ENCODE results near the gene GJC1.

The GJC1 gene

GRCh38 chr17:44801880-44802279, 28.2 kb downstream of the GJC1 start:
- no peaks in the 10 kb centered on the region for H3K27me3 ChIP-seq (ENCODE audit: insufficient read depth, low read length)
- H3K27ac ChIP-seq (ENCODE audit: low read depth, low read length): no peak overlapping the region
- H3K4me3 ChIP-seq (ENCODE audit: low read depth, low read length): no peak overlapping the region
- peaks cover under 1% of the 10 kb centered on the region for H3K4me1 ChIP-seq (ENCODE audit: control insufficient read depth, insufficient read depth, low read length, unreplicated experiment)
- H2AFZ ChIP-seq (ENCODE audit: low read length, unreplicated experiment): no peak overlapping the region
- H3K36me3 ChIP-seq (ENCODE audit: insufficient read depth, low read length): peaks cover 39% of the 10 kb centered on the region
- peaks cover 16% of the 10 kb centered on the region for H3K79me2 ChIP-seq (ENCODE audit: control insufficient read depth, insufficient read depth, low read length, unreplicated experiment)

- peaks cover 18% of the 10 kb centered on the region for H3K36me3 ChIP-seq (ENCODE audit: insufficient read depth, low read length)
- H2AFZ ChIP-seq (ENCODE audit: low read length, unreplicated experiment): no peak overlapping the region
- H3K27ac ChIP-seq (ENCODE audit: low read depth, low read length): no peak overlapping the region
- H3K79me2 ChIP-seq (ENCODE audit: control insufficient read depth, insufficient read depth, low read length, unreplicated experiment): peaks cover 4% of the 10 kb centered on the region
- no peak overlapping the region for H3K4me3 ChIP-seq (ENCODE audit: low read depth, low read length)
- H3K27me3 ChIP-seq (ENCODE audit: insufficient read depth, low read length): no peaks in the 10 kb centered on the region
- H3K4me1 ChIP-seq (ENCODE audit: control insufficient read depth, insufficient read depth, low read length, unreplicated experiment): peaks cover 25% of the 10 kb centered on the region
Observed at GRCh38 chr17:44798356-44798755, 31.7 kb downstream of the GJC1 start.

DNA sequence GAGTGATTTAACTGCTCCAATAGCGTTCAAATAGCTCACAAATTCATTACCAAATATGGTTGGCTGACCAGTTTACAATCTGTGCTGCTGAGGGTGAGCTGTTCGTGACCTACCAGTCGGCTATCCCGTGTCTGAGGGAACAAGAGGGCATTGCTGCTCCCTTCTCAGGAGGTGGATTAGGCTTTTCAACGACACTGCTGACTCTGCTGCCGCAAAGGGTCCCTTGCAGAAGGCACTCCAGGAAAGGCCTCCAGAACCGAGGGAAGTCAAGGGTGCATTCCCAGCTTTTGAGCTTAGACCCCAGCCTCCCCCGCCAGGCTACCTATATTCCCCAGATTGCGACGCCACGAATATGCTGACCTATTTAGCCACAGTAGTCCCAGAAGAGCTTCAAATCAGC, 32.3 kb downstream of the GJC1 start:
- no peaks in the 10 kb centered on the region for H3K27me3 ChIP-seq (ENCODE audit: insufficient read depth, low read length)
- H3K79me2 ChIP-seq (ENCODE audit: control insufficient read depth, insufficient read depth, low read length, unreplicated experiment): peaks cover 4% of the 10 kb centered on the region
- H3K4me1 ChIP-seq (ENCODE audit: control insufficient read depth, insufficient read depth, low read length, unreplicated experiment): peaks cover 26% of the 10 kb centered on the region
- H2AFZ ChIP-seq (ENCODE audit: low read length, unreplicated experiment): no peak overlapping the region
- peaks cover 14% of the 10 kb centered on the region for H3K36me3 ChIP-seq (ENCODE audit: insufficient read depth, low read length)
- no peak overlapping the region for H3K4me3 ChIP-seq (ENCODE audit: low read depth, low read length)
- no peak overlapping the region for H3K27ac ChIP-seq (ENCODE audit: low read depth, low read length)

DNA sequence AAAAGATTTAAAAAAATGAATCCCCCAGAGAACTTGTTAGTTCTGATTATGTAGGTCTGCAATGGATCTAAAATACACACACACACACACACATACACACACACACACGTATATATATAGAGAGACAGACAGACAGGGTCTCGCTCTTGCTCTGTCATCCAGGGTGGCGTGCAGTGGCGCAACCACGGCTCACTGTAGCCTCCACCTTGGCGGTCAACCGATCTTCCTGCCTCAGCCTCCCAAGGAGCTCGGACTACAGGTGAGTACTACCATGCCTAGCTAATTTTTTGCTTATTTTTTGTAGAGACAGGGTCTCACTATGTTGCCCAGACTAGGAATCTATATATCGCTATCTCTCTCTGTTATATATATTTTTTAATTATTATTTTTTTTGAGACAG, 33.4 kb downstream of the GJC1 start:
- H3K4me3 ChIP-seq (ENCODE audit: low read depth, low read length): no peak overlapping the region
- peaks cover 4% of the 10 kb centered on the region for H3K79me2 ChIP-seq (ENCODE audit: control insufficient read depth, insufficient read depth, low read length, unreplicated experiment)
- H2AFZ ChIP-seq (ENCODE audit: low read length, unreplicated experiment): no peak overlapping the region
- H3K27ac ChIP-seq (ENCODE audit: low read depth, low read length): peak overlapping the region; percentile 93; the same call in 1 of the 2 replicates
- peaks cover 14% of the 10 kb centered on the region for H3K36me3 ChIP-seq (ENCODE audit: insufficient read depth, low read length)
- H3K4me1 ChIP-seq (ENCODE audit: control insufficient read depth, insufficient read depth, low read length, unreplicated experiment): peaks cover 33% of the 10 kb centered on the region
- H3K27me3 ChIP-seq (ENCODE audit: insufficient read depth, low read length): no peaks in the 10 kb centered on the region

DNA sequence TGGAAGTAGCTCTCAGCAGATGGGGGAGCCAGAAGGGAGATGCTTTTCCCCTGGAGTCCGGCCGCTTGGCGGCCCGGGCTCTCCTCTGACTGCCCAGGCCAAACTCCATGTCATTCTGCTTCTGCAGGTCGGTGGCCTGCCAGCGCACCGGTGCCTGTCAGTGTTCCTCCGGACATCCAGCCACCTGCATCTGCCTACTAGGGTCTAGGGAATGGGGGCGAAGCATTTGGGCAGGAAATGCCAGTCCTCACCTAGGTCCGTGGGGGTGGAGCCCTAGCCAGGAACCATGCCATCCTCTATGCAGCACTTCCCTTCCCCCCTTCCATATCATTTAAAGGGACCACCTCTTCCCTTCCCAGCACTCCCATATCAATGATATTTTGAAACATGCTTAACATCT, 34.2 kb downstream of the GJC1 start:
- H3K27ac ChIP-seq (ENCODE audit: low read depth, low read length): peak overlapping the region; percentile 93
- no peaks in the 10 kb centered on the region for H3K27me3 ChIP-seq (ENCODE audit: insufficient read depth, low read length)
- peaks cover 4% of the 10 kb centered on the region for H3K79me2 ChIP-seq (ENCODE audit: control insufficient read depth, insufficient read depth, low read length, unreplicated experiment)
- H2AFZ ChIP-seq (ENCODE audit: low read length, unreplicated experiment): no peak overlapping the region
- H3K4me1 ChIP-seq (ENCODE audit: control insufficient read depth, insufficient read depth, low read length, unreplicated experiment): peaks cover 33% of the 10 kb centered on the region
- H3K36me3 ChIP-seq (ENCODE audit: insufficient read depth, low read length): peaks cover 11% of the 10 kb centered on the region
- H3K4me3 ChIP-seq (ENCODE audit: low read depth, low read length): no peak overlapping the region

GRCh38 chr17:44795421-44795820, 34.7 kb downstream of the GJC1 start:
- Histone ChIP-seq H3K4me3 (ENCODE audit: low read depth, low read length) (no peak overlapping the region), H3K79me2 (ENCODE audit: control insufficient read depth, insufficient read depth, low read length, unreplicated experiment) (peaks cover 4% of the 10 kb centered on the region), H3K36me3 (ENCODE audit: insufficient read depth, low read length) (peaks cover 8% of the 10 kb centered on the region), H3K4me1 (ENCODE audit: control insufficient read depth, insufficient read depth, low read length, unreplicated experiment) (peaks cover 33% of the 10 kb centered on the region), H3K27me3 (ENCODE audit: insufficient read depth, low read length) (no peaks in the 10 kb centered on the region), H3K27ac (ENCODE audit: low read depth, low read length) (peak overlapping the region; percentile 93), H2AFZ (ENCODE audit: low read length, unreplicated experiment) (peak overlapping the region; percentile 10)

- Histone ChIP-seq H3K4me3 (ENCODE audit: low read depth, low read length) (no peak overlapping the region), H3K27ac (ENCODE audit: low read depth, low read length) (peak overlapping the region; percentile 93), H3K36me3 (ENCODE audit: insufficient read depth, low read length) (peaks cover 7% of the 10 kb centered on the region; the same call in 1 of the 2 replicates), H3K4me1 (ENCODE audit: control insufficient read depth, insufficient read depth, low read length, unreplicated experiment) (peaks cover 33% of the 10 kb centered on the region), H2AFZ (ENCODE audit: low read length, unreplicated experiment) (peak overlapping the region; percentile 42), H3K79me2 (ENCODE audit: control insufficient read depth, insufficient read depth, low read length, unreplicated experiment) (peaks cover 4% of the 10 kb centered on the region), H3K27me3 (ENCODE audit: insufficient read depth, low read length) (no peaks in the 10 kb centered on the region)
Observed at GRCh38 chr17:44794851-44795413, 35.2 kb downstream of the GJC1 start.

GRCh38 chr17:44793885-44794842, 35.9 kb downstream of the GJC1 start:
- Histone ChIP-seq H2AFZ (ENCODE audit: low read length, unreplicated experiment) (peak overlapping the region; percentile 42), H3K36me3 (ENCODE audit: insufficient read depth, low read length) (peaks cover 7% of the 10 kb centered on the region; the same call in 1 of the 2 replicates), H3K79me2 (ENCODE audit: control insufficient read depth, insufficient read depth, low read length, unreplicated experiment) (peaks cover 4% of the 10 kb centered on the region), H3K27ac (ENCODE audit: low read depth, low read length) (peak overlapping the region; percentile 93), H3K4me1 (ENCODE audit: control insufficient read depth, insufficient read depth, low read length, unreplicated experiment) (peaks cover 33% of the 10 kb centered on the region), H3K27me3 (ENCODE audit: insufficient read depth, low read length) (no peaks in the 10 kb centered on the region), H3K4me3 (ENCODE audit: low read depth, low read length) (no peak overlapping the region)

- H2AFZ ChIP-seq (ENCODE audit: low read length, unreplicated experiment): no peak overlapping the region
- H3K79me2 ChIP-seq (ENCODE audit: control insufficient read depth, insufficient read depth, low read length, unreplicated experiment): no peaks in the 10 kb centered on the region
- no peaks in the 10 kb centered on the region for H3K27me3 ChIP-seq (ENCODE audit: insufficient read depth, low read length)
- peak overlapping the region; percentile 52 for H3K27ac ChIP-seq (ENCODE audit: low read depth, low read length)
- peaks cover 33% of the 10 kb centered on the region for H3K4me1 ChIP-seq (ENCODE audit: control insufficient read depth, insufficient read depth, low read length, unreplicated experiment)
- H3K36me3 ChIP-seq (ENCODE audit: insufficient read depth, low read length): no peaks in the 10 kb centered on the region
- no peak overlapping the region for H3K4me3 ChIP-seq (ENCODE audit: low read depth, low read length)
Observed at GRCh38 chr17:44792276-44792675, 37.8 kb downstream of the GJC1 start.

GRCh38 chr17:44788139-44788538, 41.9 kb downstream of the GJC1 start:
- Histone ChIP-seq H2AFZ (ENCODE audit: low read length, unreplicated experiment) (no peak overlapping the region), H3K27me3 (ENCODE audit: insufficient read depth, low read length) (no peaks in the 10 kb centered on the region), H3K79me2 (ENCODE audit: control insufficient read depth, insufficient read depth, low read length, unreplicated experiment) (no peaks in the 10 kb centered on the region), H3K4me1 (ENCODE audit: control insufficient read depth, insufficient read depth, low read length, unreplicated experiment) (peaks cover 9% of the 10 kb centered on the region), H3K27ac (ENCODE audit: low read depth, low read length) (no peak overlapping the region), H3K4me3 (ENCODE audit: low read depth, low read length) (no peak overlapping the region), H3K36me3 (ENCODE audit: insufficient read depth, low read length) (no peaks in the 10 kb centered on the region)
